SK-N-SH (cell line): ENCODE results near the gene ANKRD52. TPM values are rescaled to one million over a fixed set of nuclear protein-coding genes. Genes with fewer than 3 reads are reported as not detected.

Source experiments
- CTCF ChIA-PET: fragments of 300-600, 350-600 bp; formaldehyde crosslinking; extraction: SDS; loops from one replicate; lab custom pipeline; 2021; lab: Yijun Ruan, JAX
- POLR2A ChIA-PET: fragments of 350-600 bp; sonication (Branson Sonifier 250); formaldehyde crosslinking; extraction: SDS; loops from one replicate; lab custom pipeline; 2020; ENCODE audit warnings: antibody characterized with exemption, inconsistent platforms; lab: Yijun Ruan, JAX
- DNase-seq: peaks from one replicate; pipeline ENCODE4 v3.0.0; 2012
- H2AFZ ChIP-seq: fragments of 200-600 bp; sonication (generic); 2 replicates; pipeline ENCODE4 v1.8.1; 2016; ENCODE audit warnings: antibody characterized with exemption, mild to moderate bottlenecking, low read depth
- H3F3A ChIP-seq: fragments of 200-600 bp; sonication (generic); replicated peaks from 2 replicates; pipeline ENCODE3; 2016; ENCODE audit warnings: antibody characterized with exemption, mild to moderate bottlenecking; ENCODE audit not compliant: insufficient read depth
- H3K27ac ChIP-seq, 2 experiments: fragments of 200-500 bp in 1 of 2; fragments of 200-600 bp in 1 of 2; sonication (Bioruptor generic) in 1 of 2; sonication (generic), shearing (Covaris generic) in 1 of 2; 2 replicates each; pipeline versions ENCODE4 v1.5.1 to v1.6.1; 2014 to 2016; ENCODE audit warnings: low read depth in 2 of 2, inconsistent platforms in 1 of 2, low read length in 1 of 2, mild to moderate bottlenecking in 1 of 2, mixed read lengths in 1 of 2
- H3K27me3 ChIP-seq: fragments of 200-600 bp; sonication (generic), shearing (Covaris generic); 2 replicates; pipeline ENCODE4 v1.6.1; 2016; ENCODE audit warnings: mixed run types; ENCODE audit not compliant: insufficient read depth
- H3K36me3 ChIP-seq, 2 experiments: fragments of 200-500 bp in 1 of 2; fragments of 200-600 bp in 1 of 2; sonication (Bioruptor generic) in 1 of 2; sonication (generic) in 1 of 2; replicated peaks in 1 of 2; 2 replicates each; pipeline versions ENCODE3 to v1.5.1; 2014 to 2016; ENCODE audit warnings: low read length in 1 of 2, mild to moderate bottlenecking in 1 of 2; ENCODE audit not compliant: insufficient read depth in 2 of 2, control insufficient read depth in 1 of 2
- H3K4me1 ChIP-seq, 2 experiments: fragments of 200-500 bp in 1 of 2; fragments of 200-600 bp in 1 of 2; sonication (Bioruptor generic) in 1 of 2; sonication (generic), shearing (Covaris generic) in 1 of 2; 2 replicates each; pipeline versions ENCODE4 v1.5.1 to v1.6.1; 2014 to 2016; ENCODE audit warnings: low read depth in 1 of 2, low read length in 1 of 2, mixed run types in 1 of 2; ENCODE audit not compliant: insufficient read depth in 2 of 2, control insufficient read depth in 1 of 2
- H3K4me2 ChIP-seq: fragments of 200-600 bp; sonication (generic), shearing (Covaris generic); 2 replicates; pipeline ENCODE4 v1.6.1; 2017; ENCODE audit warnings: mixed run types
- H3K4me3 ChIP-seq, 2 experiments: fragments of 200-500 bp in 1 of 2; fragments of 200-600 bp in 1 of 2; sonication (Bioruptor generic) in 1 of 2; sonication (generic), shearing (Covaris generic) in 1 of 2; 2 replicates each; pipeline versions ENCODE4 v1.5.1 to v1.8.1; 2014 to 2016; ENCODE audit warnings: low read depth in 2 of 2, inconsistent platforms in 1 of 2, low read length in 1 of 2, mild to moderate bottlenecking in 1 of 2, mixed read lengths in 1 of 2, moderate library complexity in 1 of 2
- H3K79me2 ChIP-seq: fragments of 200-600 bp; sonication (generic); 2 replicates; pipeline ENCODE4 v1.8.1; 2017; ENCODE audit warnings: mild to moderate bottlenecking; ENCODE audit not compliant: insufficient read depth
- H3K9ac ChIP-seq: fragments of 200-600 bp; sonication (generic); 2 replicates; pipeline ENCODE4 v1.6.1; 2017; ENCODE audit warnings: mixed run types
- H3K9me2 ChIP-seq: fragments of 200-600 bp; sonication (generic); 2 replicates; pipeline ENCODE4 v1.6.1; 2017; ENCODE audit warnings: mixed run types
- H3K9me3 ChIP-seq: fragments of 200-600 bp; sonication (generic); 2 replicates; pipeline ENCODE4 v1.6.1; 2017; ENCODE audit warnings: mixed run types, mild to moderate bottlenecking, moderate library complexity
- H4K20me1 ChIP-seq: fragments of 200-600 bp; sonication (generic); 2 replicates; pipeline ENCODE4 v1.6.1; 2017; ENCODE audit warnings: mild to moderate bottlenecking, mixed run types; ENCODE audit not compliant: insufficient read depth
- CTCF ChIP-seq: fragments of 200-600 bp; sonication (generic); IDR thresholded peaks from 2 replicates; pipeline ENCODE4 v1.6.1; 2017; ENCODE audit warnings: antibody characterized with exemption, mild to moderate bottlenecking, moderate library complexity
- FOSL2 ChIP-seq: IDR thresholded peaks from 2 replicates; pipeline ENCODE4 v1.4.0; 2012; ENCODE audit warnings: low read depth, mild to moderate bottlenecking, moderate library complexity, borderline replicate concordance
- GATA2 ChIP-seq: sonication (generic); formaldehyde crosslinking; IDR thresholded peaks from 2 replicates; pipeline ENCODE4 v1.5.0; 2020; ENCODE audit warnings: mild to moderate bottlenecking, missing genetic modification reagents
- JUND ChIP-seq: IDR thresholded peaks from 2 replicates; pipeline ENCODE4 v1.4.0; 2012
- MEF2A ChIP-seq: IDR thresholded peaks from 2 replicates; pipeline ENCODE4 v1.4.0; 2012; ENCODE audit warnings: low read depth, borderline replicate concordance
- NFIC ChIP-seq: IDR thresholded peaks from 2 replicates; pipeline ENCODE4 v1.4.0; 2012; ENCODE audit warnings: borderline replicate concordance
- POLR2AphosphoS5 ChIP-seq: IDR thresholded peaks from 2 replicates; pipeline ENCODE4 v1.6.1; 2012; ENCODE audit warnings: low read depth, low read length
- RAD21 ChIP-seq: IDR thresholded peaks from 2 replicates; pipeline ENCODE4 v1.6.1; 2012; ENCODE audit warnings: mild to moderate bottlenecking, low read length
- REST ChIP-seq: IDR thresholded peaks from 2 replicates; pipeline ENCODE4 v1.6.1; 2012; ENCODE audit warnings: mild to moderate bottlenecking, low read depth, low read length, moderate library complexity
- RFX5 ChIP-seq: IDR thresholded peaks from 2 replicates; pipeline ENCODE4 v1.6.1; 2012; ENCODE audit warnings: mild to moderate bottlenecking, improper control_type of control experiment, low read length
- SIN3A ChIP-seq: IDR thresholded peaks from 2 replicates; pipeline ENCODE4 v1.6.1; 2012; ENCODE audit warnings: low read depth, mild to moderate bottlenecking, low read length, moderate library complexity, borderline replicate concordance
- SMC3 ChIP-seq: IDR thresholded peaks from 2 replicates; pipeline ENCODE4 v1.6.1; 2012; ENCODE audit warnings: low read depth, low read length, improper control_type of control experiment
- TCF12 ChIP-seq: IDR thresholded peaks from 2 replicates; pipeline ENCODE4 v1.4.0; 2012
- TEAD4 ChIP-seq: IDR thresholded peaks from 2 replicates; pipeline ENCODE4 v1.4.0; 2012; ENCODE audit warnings: mild to moderate bottlenecking, borderline replicate concordance; ENCODE audit not compliant: insufficient read depth
- USF1 ChIP-seq: IDR thresholded peaks from 2 replicates; pipeline ENCODE4 v1.4.0; 2012; ENCODE audit warnings: low read depth, borderline replicate concordance
- YY1 ChIP-seq: IDR thresholded peaks from 2 replicates; pipeline ENCODE4 v1.4.0; 2012; ENCODE audit warnings: low read depth, mild to moderate bottlenecking
- WGBS: methylation state at CpG from one replicate; pipeline ENCODE4 v1.1.6; 2017; ENCODE audit warnings: low lambda C conversion rate; 5-methylcytosine and 5-hydroxymethylcytosine counted together
- polyA plus RNA-seq, 3 experiments: library from polyadenylated mRNA; depleted of rRNA; stranded (reverse); fragments of >200 nt; gene quantifications; 2 replicates each; pipeline ENCODE4 v1.2.3, GENCODE V29; 2012

The ANKRD52 gene
- polyA plus RNA-seq, 1 of the 3 experiments (the other 2 are of a cell fraction) = 23.4 TPM

GRCh38 chr12:56224954-56225353, 33.2 kb downstream of the ANKRD52 start:
- Histone ChIP-seq H3K27me3 (no peaks in the 10 kb centered on the region), H4K20me1 (no peaks in the 10 kb centered on the region), H2AFZ (peak overlapping the region; percentile 87; the same call in 1 of the 2 replicates), H3K4me3 (peak overlapping the region; percentile 67 to 97), H3K9me2 (no peaks in the 10 kb centered on the region), H3K9ac (peak overlapping the region; percentile 79), H3K4me2 (peak overlapping the region; percentile 91), H3K79me2 (peaks cover 13% of the 10 kb centered on the region), H3K4me1 (peaks cover 13 to 22% of the 10 kb centered on the region in 2 experiments; a peak in 2 of 4 replicates), H3K27ac (no peak overlapping the region; a peak in 1 of 4 replicates), H3K9me3 (no peaks in the 10 kb centered on the region), H3F3A (peaks cover 24% of the 10 kb centered on the region), H3K36me3 (no peaks in the 10 kb centered on the region)
- DNase-seq = no peak
- TF ChIP-seq GATA2 (CRISPR knock-in tag) (no peak), REST (peak; percentile 91)
- WGBS = 50% methylated on average over 9 of the region's 11 CpGs
- ChIA-PET POLR2A (no interaction called here), CTCF (interaction anchor here (0.7 to 2.4 kb wide), 6 partner anchors 19 to 239 kb away, joined by 3 to 9 read pairs (median 7); partner anchors contain the start of genes ANKRD52 and SMARCC2)

GRCh38 chr12:56224102-56224701, 34.0 kb downstream of the ANKRD52 start, which contains the start of gene NABP2:
NABP2 (plus strand) TSS chr12:56224342; CDS start chr12:56224857, 515 bp downstream.
- Histone ChIP-seq H3K79me2 (peaks cover 20% of the 10 kb centered on the region), H3K27ac (peak within 1 kb of the TSS; percentile 62 to 64), H3K36me3 (no peaks in the 10 kb centered on the region), H3K9me2 (no peaks in the 10 kb centered on the region), H4K20me1 (no peaks in the 10 kb centered on the region), H2AFZ (peak within 1 kb of the TSS; percentile 90), H3K4me2 (peak within 1 kb of the TSS; percentile 91), H3K4me3 (peak within 1 kb of the TSS; percentile 67 to 97), H3K9me3 (no peaks in the 10 kb centered on the region), H3F3A (peaks cover 24% of the 10 kb centered on the region), H3K27me3 (no peaks in the 10 kb centered on the region), H3K4me1 (peaks cover 13 to 22% of the 10 kb centered on the region in 2 experiments; a peak in 2 of 4 replicates), H3K9ac (peak within 1 kb of the TSS; percentile 79)
- CTCF ChIA-PET = interaction anchor here (1.0 to 4.1 kb wide), 6 partner anchors 17 to 133 kb away, joined by 3 to 47 read pairs (median 15); partner anchors contain the start of genes SMARCC2 and ZC3H10
- DNase-seq = peak; percentile 98
- under 1% methylated on average over 29 of the region's 41 CpGs for WGBS
- POLR2A ChIA-PET = no interaction called here
- TF ChIP-seq FOSL2 (no peak), JUND (no peak), RFX5 (peak; percentile 85), TCF12 (no peak), TEAD4 (peak; percentile 68; the same call in 1 of the 2 replicates), SIN3A (no peak; the same call in 1 of the 2 replicates), REST (peak; percentile 12; the same call in 1 of the 2 replicates), RAD21 (peak; percentile 56), CTCF (peak; percentile 89), NFIC (peak; percentile 53), SMC3 (peak; percentile 62), MEF2A (0 out of 2 replicates have a peak, but pooled peaks have one; percentile 11), GATA2 (CRISPR knock-in tag) (no peak), YY1 (peak; percentile 75; the same call in 1 of the 2 replicates), POLR2AphosphoS5 (peak; percentile 41; the same call in 1 of the 2 replicates), USF1 (peak; percentile 45; the same call in 1 of the 2 replicates)
